GM23338 (cell line): ENCODE results near the gene MYG1. TPM values are rescaled to one million over a fixed set of nuclear protein-coding genes. Genes with fewer than 3 reads are reported as not detected.

Experiments used
- ATAC-seq: fragments of 200-7000 bp; cut with Tn5 transposase; 3 replicates; pipeline ENCODE4 v1.9.1; 2020
- DNase-seq: peaks from one replicate; pipeline ENCODE4 v3.0.0-alpha.2; 2015; ENCODE audit warnings: low spot score
- H2AFZ ChIP-seq: fragments of 200-600 bp; sonication (generic); 2 replicates; pipeline ENCODE4 v1.8.0; 2016; ENCODE audit warnings: antibody characterized with exemption, mild to moderate bottlenecking, moderate library complexity
- H3F3A ChIP-seq: fragments of 200-600 bp; sonication (generic); replicated peaks from 2 replicates; pipeline ENCODE4 v1.8.0; 2017; ENCODE audit warnings: antibody characterized with exemption, mixed run types, low read depth
- H3K27ac ChIP-seq: fragments of 200-600 bp; sonication (generic); 2 replicates; pipeline ENCODE4 v1.6.1; 2016; ENCODE audit warnings: low read depth
- H3K27me3 ChIP-seq: fragments of 200-600 bp; sonication (generic); 2 replicates; pipeline ENCODE4 v1.8.0; 2016; ENCODE audit warnings: mild to moderate bottlenecking, mixed run types, moderate library complexity; ENCODE audit not compliant: insufficient read depth
- H3K36me3 ChIP-seq: fragments of 200-600 bp; sonication (generic); 2 replicates; pipeline ENCODE4 v1.8.0; 2016; ENCODE audit warnings: mild to moderate bottlenecking; ENCODE audit not compliant: insufficient read depth
- H3K4me1 ChIP-seq: fragments of 200-600 bp; sonication (generic); 2 replicates; pipeline ENCODE4 v1.8.0; 2016; ENCODE audit warnings: mild to moderate bottlenecking, moderate library complexity; ENCODE audit not compliant: insufficient read depth
- H3K4me2 ChIP-seq: fragments of 200-600 bp; sonication (generic); 2 replicates; pipeline ENCODE4 v1.7.1; 2017; ENCODE audit warnings: mixed run types
- H3K4me3 ChIP-seq: fragments of 200-600 bp; sonication (generic); 2 replicates; pipeline ENCODE4 v1.6.1; 2016; ENCODE audit warnings: mixed run types
- H3K79me2 ChIP-seq: fragments of 200-600 bp; sonication (generic); replicated peaks from 2 replicates; pipeline ENCODE4 v1.8.0; 2017; ENCODE audit warnings: mild to moderate bottlenecking; ENCODE audit not compliant: insufficient read depth
- H3K9me2 ChIP-seq: fragments of 200-600 bp; sonication (generic); 2 replicates; pipeline ENCODE4 v1.8.0; 2017; ENCODE audit not compliant: insufficient read depth
- H4K20me1 ChIP-seq: fragments of 200-600 bp; sonication (generic); replicated peaks from 2 replicates; pipeline ENCODE4 v1.8.0; 2017; ENCODE audit warnings: mild to moderate bottlenecking; ENCODE audit not compliant: insufficient read depth
- H3K27ac Mint-ChIP-seq: 2 replicates; pipeline ENCODE4 v1.8.0; 2020; ENCODE audit warnings: inconsistent platforms, mild to moderate bottlenecking, moderate library complexity, mixed read lengths
- H3K27me3 Mint-ChIP-seq: 3 replicates; pipeline ENCODE4 v1.8.0; 2022; ENCODE audit warnings: low read depth, mild to moderate bottlenecking, moderate library complexity, mixed read lengths, inconsistent platforms; ENCODE audit not compliant: insufficient read depth, poor library complexity
- H3K36me3 Mint-ChIP-seq: 3 replicates; pipeline ENCODE4 v1.8.0; 2021; ENCODE audit warnings: low read depth, mild to moderate bottlenecking, inconsistent platforms, moderate library complexity, mixed read lengths
- H3K4me1 Mint-ChIP-seq: 3 replicates; pipeline ENCODE4 v1.8.0; 2020; ENCODE audit warnings: mild to moderate bottlenecking, inconsistent platforms, mixed read lengths
- H3K4me3 Mint-ChIP-seq: 3 replicates; pipeline ENCODE4 v1.8.0; 2021; ENCODE audit warnings: moderate library complexity, mild to moderate bottlenecking, inconsistent platforms, mixed read lengths
- H3K9me3 Mint-ChIP-seq: 3 replicates; pipeline ENCODE4 v1.8.0; 2020; ENCODE audit warnings: moderate library complexity, mild to moderate bottlenecking, inconsistent platforms, mixed read lengths
- EZH2 ChIP-seq: fragments of 200-600 bp; sonication (generic); IDR thresholded peaks from one replicate; pipeline ENCODE4 v1.8.0; 2017; ENCODE audit warnings: antibody characterized with exemption, mild to moderate bottlenecking, low read depth; ENCODE audit not compliant: unreplicated experiment
- EZH2phosphoT487 ChIP-seq: fragments of 200-600 bp; sonication (generic); IDR thresholded peaks from one replicate; pipeline ENCODE4 v1.8.1; 2018; ENCODE audit warnings: antibody characterized with exemption; ENCODE audit not compliant: unreplicated experiment
- JUNB ChIP-seq: IDR thresholded peaks from one replicate; pipeline ENCODE4 v1.6.1; 2016; ENCODE audit warnings: antibody characterized with exemption; ENCODE audit not compliant: unreplicated experiment
- NANOG ChIP-seq: IDR thresholded peaks from 2 replicates; pipeline ENCODE4 v1.6.1; 2016; ENCODE audit warnings: antibody characterized with exemption, borderline replicate concordance
- POLR2AphosphoS5 ChIP-seq: IDR thresholded peaks from 2 replicates; pipeline ENCODE4 v1.6.1; 2016; ENCODE audit warnings: antibody characterized with exemption, low read depth
- ZNF114 ChIP-seq: fragments of 250-450 bp; sonication (Bioruptor Pico); IDR thresholded peaks from 2 replicates; pipeline ENCODE4 v1.5.0; 2020; ENCODE audit warnings: mild to moderate bottlenecking, moderate library complexity
- ZNF331 ChIP-seq: fragments of 250-450 bp; sonication (Bioruptor Pico); IDR thresholded peaks from 2 replicates; pipeline ENCODE4 v1.5.0; 2020; ENCODE audit warnings: low read depth, mild to moderate bottlenecking, moderate library complexity
- polyA plus RNA-seq: library from polyadenylated mRNA; unstranded; fragments of >200 nt; fragmentation: Nextera tagmentation; extraction: Ambion mirVana; gene quantifications from 2 replicates; pipeline ENCODE4 v1.2.1, GENCODE V29; 2016
- total RNA-seq: library from RNA; depleted of rRNA; stranded (reverse); fragments of >200 nt; shearing (Covaris generic); gene quantifications from 2 replicates; pipeline ENCODE4 v1.2.3, GENCODE V29; 2014
- TF ChIP-seq, protein P1 (sequence below): IDR thresholded peaks from 2 replicates; pipeline ENCODE4 v1.6.1; 2016; ENCODE audit warnings: antibody characterized with exemption
- TF ChIP-seq, protein P2 (sequence below), 2 experiments: fragments of 200-600 bp in 1 of 2; sonication (generic) in 1 of 2; conservative IDR thresholded peaks; 2 replicates each; pipeline versions ENCODE4 v1.5.1 to v1.6.1; 2016 to 2017; ENCODE audit warnings: antibody characterized with exemption in 2 of 2, low read depth in 2 of 2, mild to moderate bottlenecking in 2 of 2, moderate library complexity in 1 of 2

Gene MYG1
- total and polyA plus RNA-seq, 2 experiments from 2014 or later, result 66.5 to 94.2 TPM

DNA sequence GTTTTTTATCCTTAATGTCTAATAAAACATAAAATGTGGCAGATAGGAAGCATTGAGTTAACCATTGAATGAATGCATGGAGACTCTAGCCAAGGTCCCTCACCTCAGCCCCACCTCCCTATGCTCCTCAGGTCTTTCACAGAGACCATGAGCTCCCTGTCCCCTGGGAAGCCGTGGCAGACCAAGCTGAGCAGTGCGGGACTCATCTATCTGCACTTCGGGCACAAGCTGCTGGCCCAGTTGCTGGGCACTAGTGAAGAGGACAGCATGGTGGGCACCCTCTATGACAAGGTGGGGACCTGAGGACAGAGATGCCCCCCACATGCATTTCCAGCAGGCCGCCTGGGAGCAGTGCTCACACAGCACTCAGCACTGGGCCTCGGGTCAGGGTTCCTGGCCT, 3.4 kb downstream of the MYG1 start:
- no peak overlapping the region for H3K4me2 ChIP-seq
- Mint-ChIP-seq H3K4me1 (peaks cover 13% of the 10 kb centered on the region), H3K9me3 (no peaks in the 10 kb centered on the region; the same call in 2 of the 3 replicates), H3K27me3 (peaks cover 5% of the 10 kb centered on the region), H3K36me3 (peaks cover 70% of the 10 kb centered on the region), H3K4me3 (no peak overlapping the region), H3K27ac (no peak overlapping the region)
- no peaks in the 10 kb centered on the region; the same call in 1 of the 2 replicates for H4K20me1 ChIP-seq
- H3K4me1 ChIP-seq, result peaks cover 10% of the 10 kb centered on the region; the same call in 1 of the 2 replicates
- H3K27me3 ChIP-seq, result no peaks in the 10 kb centered on the region
- no peaks in the 10 kb centered on the region for H3K9me2 ChIP-seq
- H3K27ac ChIP-seq, result no peak overlapping the region
- peaks cover 29% of the 10 kb centered on the region for H3F3A ChIP-seq
- H3K79me2 ChIP-seq, result peaks cover 15% of the 10 kb centered on the region
- ATAC-seq (no peak), DNase-seq (no peak)
- H2AFZ ChIP-seq, result no peak overlapping the region
- peaks cover 22% of the 10 kb centered on the region for H3K36me3 ChIP-seq
- TF ChIP-seq, protein P1, sequence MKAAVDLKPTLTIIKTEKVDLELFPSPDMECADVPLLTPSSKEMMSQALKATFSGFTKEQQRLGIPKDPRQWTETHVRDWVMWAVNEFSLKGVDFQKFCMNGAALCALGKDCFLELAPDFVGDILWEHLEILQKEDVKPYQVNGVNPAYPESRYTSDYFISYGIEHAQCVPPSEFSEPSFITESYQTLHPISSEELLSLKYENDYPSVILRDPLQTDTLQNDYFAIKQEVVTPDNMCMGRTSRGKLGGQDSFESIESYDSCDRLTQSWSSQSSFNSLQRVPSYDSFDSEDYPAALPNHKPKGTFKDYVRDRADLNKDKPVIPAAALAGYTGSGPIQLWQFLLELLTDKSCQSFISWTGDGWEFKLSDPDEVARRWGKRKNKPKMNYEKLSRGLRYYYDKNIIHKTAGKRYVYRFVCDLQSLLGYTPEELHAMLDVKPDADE, result no peak
- no peak overlapping the region for H3K4me3 ChIP-seq

DNA sequence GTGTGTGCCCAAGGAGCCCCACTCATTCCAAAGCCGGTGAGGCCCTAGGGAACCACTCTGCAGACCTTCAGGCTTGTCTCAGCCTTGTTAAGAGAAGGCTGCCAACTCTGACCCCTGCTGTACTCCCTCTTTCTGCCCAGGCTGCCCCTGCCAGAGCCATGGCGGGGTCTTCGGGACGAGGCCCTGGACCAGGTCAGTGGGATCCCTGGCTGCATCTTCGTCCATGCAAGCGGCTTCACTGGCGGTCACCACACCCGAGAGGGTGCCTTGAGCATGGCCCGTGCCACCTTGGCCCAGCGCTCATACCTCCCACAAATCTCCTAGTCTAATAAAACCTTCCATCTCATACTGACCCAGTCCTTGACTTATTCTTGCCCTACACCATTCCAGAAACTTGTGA, 7.3 kb downstream of the MYG1 start:
- H2AFZ ChIP-seq, result no peak overlapping the region
- Mint-ChIP-seq H3K36me3 (peaks cover 57% of the 10 kb centered on the region), H3K4me1 (no peaks in the 10 kb centered on the region), H3K4me3 (no peak overlapping the region), H3K27ac (no peak overlapping the region), H3K27me3 (peaks cover under 1% of the 10 kb centered on the region), H3K9me3 (no peaks in the 10 kb centered on the region; the same call in 2 of the 3 replicates)
- TF ChIP-seq NANOG, result no peak
- no peak for TF ChIP-seq JUNB
- ATAC-seq, result no peak
- H3F3A ChIP-seq, result 0 out of 2 replicates have a peak, but pooled peaks cover 3% of the 10 kb centered on the region
- no peak overlapping the region for H3K4me2 ChIP-seq
- H3K27me3 ChIP-seq, result no peaks in the 10 kb centered on the region
- no peaks in the 10 kb centered on the region; the same call in 1 of the 2 replicates for H3K79me2 ChIP-seq
- H3K4me3 ChIP-seq, result no peak overlapping the region
- no peaks in the 10 kb centered on the region; the same call in none of the 2 replicates for H4K20me1 ChIP-seq
- DNase-seq, result no peak
- no peak overlapping the region for H3K27ac ChIP-seq
- H3K4me1 ChIP-seq, result no peaks in the 10 kb centered on the region
- peaks cover 15% of the 10 kb centered on the region for H3K36me3 ChIP-seq
- H3K9me2 ChIP-seq, result no peaks in the 10 kb centered on the region

DNA sequence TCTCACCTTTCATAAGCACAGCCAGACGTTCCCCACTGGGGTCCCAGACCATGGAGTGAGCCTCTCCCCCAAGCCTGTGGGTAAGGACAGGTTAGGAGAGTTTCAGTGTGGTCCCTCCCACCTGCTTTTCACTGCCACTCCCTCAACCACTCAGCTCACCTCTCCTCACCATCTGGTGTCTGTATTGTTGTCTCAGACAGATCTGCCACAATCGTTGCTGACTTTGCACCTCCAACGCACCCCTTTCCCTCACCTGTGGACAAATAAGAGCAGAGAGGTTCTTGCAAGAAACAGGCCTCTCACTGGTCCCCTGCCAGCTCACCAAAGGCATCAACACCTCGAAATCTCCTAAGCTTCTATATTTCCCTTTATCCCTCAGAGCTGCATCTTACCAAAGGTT, 8.8 kb downstream of the MYG1 start:
- H3K79me2 ChIP-seq, result no peaks in the 10 kb centered on the region
- H3K4me1 ChIP-seq, result no peaks in the 10 kb centered on the region
- H4K20me1 ChIP-seq, result no peaks in the 10 kb centered on the region; the same call in 1 of the 2 replicates
- peaks cover 2% of the 10 kb centered on the region for H3K27me3 Mint-ChIP-seq
- peaks cover 15% of the 10 kb centered on the region for H3K36me3 ChIP-seq
- H3K27me3 ChIP-seq, result no peaks in the 10 kb centered on the region
- H3K27ac Mint-ChIP-seq, result no peak overlapping the region
- 0 out of 2 replicates have a peak, but pooled peaks cover 2% of the 10 kb centered on the region for H3F3A ChIP-seq
- ATAC-seq (no peak), DNase-seq (no peak)
- TF ChIP-seq EZH2phosphoT487, result no peak
- H3K36me3 Mint-ChIP-seq, result peaks cover 47% of the 10 kb centered on the region
- H3K4me3 Mint-ChIP-seq, result no peak overlapping the region
- H3K4me1 Mint-ChIP-seq, result no peaks in the 10 kb centered on the region
- H3K27ac ChIP-seq, result no peak overlapping the region
- no peaks in the 10 kb centered on the region for H3K9me2 ChIP-seq
- no peaks in the 10 kb centered on the region; the same call in 2 of the 3 replicates for H3K9me3 Mint-ChIP-seq
- H3K4me2 ChIP-seq, result no peak overlapping the region
- H3K4me3 ChIP-seq, result no peak overlapping the region
- H2AFZ ChIP-seq, result no peak overlapping the region

DNA sequence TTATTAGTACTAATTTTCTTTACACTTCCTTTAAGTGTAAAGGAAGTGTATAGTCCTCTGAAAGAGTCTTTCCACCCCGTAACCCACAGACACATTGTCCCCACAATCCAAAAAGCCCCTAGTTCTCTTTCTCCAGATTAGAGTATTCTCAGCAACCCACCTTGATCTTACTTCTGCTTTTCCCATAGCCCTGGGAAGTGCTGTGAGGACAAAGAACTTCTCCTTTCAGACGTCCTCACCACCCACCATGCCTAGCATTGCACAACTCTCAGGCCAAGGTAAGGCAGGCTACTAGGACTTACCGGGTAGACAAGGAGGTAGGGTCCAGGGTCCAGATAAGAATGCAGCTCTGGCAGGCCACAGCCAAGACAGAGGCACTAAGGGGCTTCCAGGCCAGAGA, 14.5 kb downstream of the MYG1 start:
- Mint-ChIP-seq H3K27me3 (peaks cover 4% of the 10 kb centered on the region), H3K4me1 (no peaks in the 10 kb centered on the region), H3K4me3 (no peak overlapping the region), H3K9me3 (no peaks in the 10 kb centered on the region), H3K36me3 (peaks cover 56% of the 10 kb centered on the region), H3K27ac (no peak overlapping the region)
- DNase-seq (no peak), ATAC-seq (no peak)
- Histone ChIP-seq H3K4me1 (no peaks in the 10 kb centered on the region), H3K9me2 (no peaks in the 10 kb centered on the region), H3K36me3 (peaks cover 8% of the 10 kb centered on the region), H3F3A (no peaks in the 10 kb centered on the region), H2AFZ (no peak overlapping the region), H3K27me3 (no peaks in the 10 kb centered on the region), H3K79me2 (no peaks in the 10 kb centered on the region), H4K20me1 (no peaks in the 10 kb centered on the region; the same call in none of the 2 replicates), H3K27ac (no peak overlapping the region), H3K4me3 (no peak overlapping the region), H3K4me2 (no peak overlapping the region)
- no peak for TF ChIP-seq POLR2AphosphoS5
- TF ChIP-seq, protein P2, sequence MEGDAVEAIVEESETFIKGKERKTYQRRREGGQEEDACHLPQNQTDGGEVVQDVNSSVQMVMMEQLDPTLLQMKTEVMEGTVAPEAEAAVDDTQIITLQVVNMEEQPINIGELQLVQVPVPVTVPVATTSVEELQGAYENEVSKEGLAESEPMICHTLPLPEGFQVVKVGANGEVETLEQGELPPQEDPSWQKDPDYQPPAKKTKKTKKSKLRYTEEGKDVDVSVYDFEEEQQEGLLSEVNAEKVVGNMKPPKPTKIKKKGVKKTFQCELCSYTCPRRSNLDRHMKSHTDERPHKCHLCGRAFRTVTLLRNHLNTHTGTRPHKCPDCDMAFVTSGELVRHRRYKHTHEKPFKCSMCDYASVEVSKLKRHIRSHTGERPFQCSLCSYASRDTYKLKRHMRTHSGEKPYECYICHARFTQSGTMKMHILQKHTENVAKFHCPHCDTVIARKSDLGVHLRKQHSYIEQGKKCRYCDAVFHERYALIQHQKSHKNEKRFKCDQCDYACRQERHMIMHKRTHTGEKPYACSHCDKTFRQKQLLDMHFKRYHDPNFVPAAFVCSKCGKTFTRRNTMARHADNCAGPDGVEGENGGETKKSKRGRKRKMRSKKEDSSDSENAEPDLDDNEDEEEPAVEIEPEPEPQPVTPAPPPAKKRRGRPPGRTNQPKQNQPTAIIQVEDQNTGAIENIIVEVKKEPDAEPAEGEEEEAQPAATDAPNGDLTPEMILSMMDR (conservative IDR thresholded peaks at IDR 0.05; ENCODE audit: low read depth in 2 of 2), result no peak
- TF ChIP-seq ZNF114 (CRISPR knock-in tag), result no peak
- TF ChIP-seq EZH2, result no peak
- TF ChIP-seq NANOG, result no peak
- no peak for TF ChIP-seq JUNB
- TF ChIP-seq, protein P1, result no peak
- TF ChIP-seq EZH2phosphoT487, result no peak
- TF ChIP-seq ZNF331, result no peak
